ENCODE results near the gene SMC1B. TPM values are rescaled to one million over a fixed set of nuclear protein-coding genes. Genes with fewer than 3 reads are reported as not detected.
"Not testable (repeated sequence)": the region's sequence is repeated elsewhere in the genome, so short reads cannot be mapped to it uniquely, and the experiment has no call there.

The SMC1B gene
- total and polyA plus RNA-seq, 2 donors, result 0.16 TPM; not detected in 1

DNA sequence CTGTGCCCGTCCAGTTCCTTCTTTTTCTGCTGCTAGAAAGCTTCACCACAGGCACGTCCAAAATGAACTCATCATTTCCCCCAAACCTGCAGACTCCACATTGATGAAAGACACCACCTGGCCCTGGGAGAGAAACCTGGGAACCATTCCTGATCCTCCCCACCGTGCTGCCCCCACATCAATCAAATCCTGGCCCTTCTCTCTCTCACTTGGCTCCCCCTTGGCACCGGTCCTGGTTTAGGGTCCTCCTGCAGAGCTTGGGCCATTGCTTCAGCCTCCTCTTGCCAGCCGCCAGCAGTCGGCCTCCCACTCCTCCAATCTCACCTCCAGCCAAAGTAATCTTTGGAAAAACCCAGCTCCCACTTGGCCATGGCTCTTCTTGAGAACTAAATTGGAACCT is 38.6 kb upstream of the SMC1B start:
- DNase-seq (ENCODE audit: extremely low spot score), result no peak
- Histone ChIP-seq H3K27ac (ENCODE audit: low read depth) (no peak overlapping the region), H3K36me3 (ENCODE audit: insufficient read depth) (no peaks in the 10 kb centered on the region), H3K4me3 (ENCODE audit: low read depth, low read length) (no peak overlapping the region), H3K4me1 (ENCODE audit: insufficient read depth) (no peaks in the 10 kb centered on the region)
- 80% methylated on average over 6 of the region's 6 CpGs for WGBS

DNA sequence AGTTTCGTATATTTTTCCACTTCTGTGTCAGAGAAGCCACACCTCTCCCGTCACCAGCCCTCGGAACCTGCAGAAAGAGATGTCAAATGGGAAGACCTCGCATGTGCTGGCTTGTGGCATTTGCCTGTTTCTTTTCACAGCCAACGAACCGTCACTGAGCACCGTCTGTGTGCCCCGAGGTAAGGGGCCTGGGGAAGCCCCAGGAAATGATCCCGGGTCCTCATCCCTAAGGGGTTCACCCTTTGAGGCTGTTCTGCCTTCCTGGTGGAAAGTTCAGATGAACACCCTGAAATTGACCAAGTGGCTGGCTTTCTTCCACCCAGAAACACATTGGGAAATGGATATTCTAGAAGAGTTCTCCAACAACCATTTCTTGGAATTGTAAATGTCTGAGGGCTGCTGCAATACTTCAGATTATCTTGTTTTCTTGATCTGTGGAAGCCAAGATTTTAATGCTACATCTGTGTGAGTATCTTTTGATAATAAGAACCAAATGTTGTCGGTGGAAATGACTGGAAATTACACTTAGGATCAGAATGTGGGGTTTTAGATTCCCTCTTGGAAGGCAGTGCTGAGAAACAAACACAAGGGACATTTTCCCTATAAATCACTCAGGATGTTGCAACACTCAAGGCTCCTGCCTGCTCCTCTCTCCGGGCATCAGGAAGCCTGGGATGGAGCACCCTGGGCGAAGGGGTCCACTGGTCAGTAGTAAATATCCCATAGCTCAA is 37.7 kb upstream of the SMC1B start:
- DNase-seq (ENCODE audit: extremely low spot score), result peak; percentile 89
- no peaks in the 10 kb centered on the region for H3K36me3 ChIP-seq (ENCODE audit: insufficient read depth)
- H3K4me1 ChIP-seq (ENCODE audit: insufficient read depth), result no peaks in the 10 kb centered on the region
- no peak overlapping the region for H3K4me3 ChIP-seq (ENCODE audit: low read depth, low read length)
- WGBS, result 39% methylated on average over 12 of the region's 12 CpGs
- H3K27ac ChIP-seq (ENCODE audit: low read depth), result no peak overlapping the region

DNA sequence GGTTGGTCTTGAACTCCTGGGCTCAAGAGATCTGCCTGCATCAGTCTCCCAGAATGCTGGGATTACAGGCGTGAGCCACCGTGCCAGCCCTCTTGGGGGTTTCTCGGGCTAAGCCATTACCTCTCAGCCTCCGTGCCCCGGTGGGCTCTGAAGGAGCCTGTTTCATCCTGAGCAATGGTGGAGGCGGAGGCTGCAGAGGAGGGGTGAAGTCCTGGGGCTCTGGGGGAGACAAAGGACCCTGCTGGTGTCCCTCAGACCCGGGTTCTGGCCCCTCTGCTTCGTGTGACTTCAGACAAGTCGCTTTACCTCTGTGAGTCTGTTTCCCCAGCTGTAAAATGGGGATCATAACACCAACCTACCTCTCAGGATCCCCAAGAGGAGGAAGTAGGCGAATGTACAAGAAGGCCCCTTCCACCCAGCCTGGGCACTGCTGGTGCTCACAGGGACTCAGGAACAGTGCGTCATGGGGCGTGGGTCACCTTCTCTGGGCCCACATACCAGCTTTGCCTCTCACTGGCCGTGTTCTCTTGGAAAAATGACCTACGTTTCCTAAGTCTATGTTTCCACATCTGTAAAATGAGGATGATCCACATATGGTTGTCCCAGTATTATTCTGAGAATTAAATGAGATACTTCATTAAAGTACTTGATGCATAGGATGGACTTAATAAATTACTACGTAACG is 36.8 kb upstream of the SMC1B start:
- no peak for DNase-seq (ENCODE audit: extremely low spot score)
- WGBS, result 88% methylated on average over 16 of the region's 16 CpGs
- H3K4me1 ChIP-seq (ENCODE audit: insufficient read depth), result no peaks in the 10 kb centered on the region

DNA sequence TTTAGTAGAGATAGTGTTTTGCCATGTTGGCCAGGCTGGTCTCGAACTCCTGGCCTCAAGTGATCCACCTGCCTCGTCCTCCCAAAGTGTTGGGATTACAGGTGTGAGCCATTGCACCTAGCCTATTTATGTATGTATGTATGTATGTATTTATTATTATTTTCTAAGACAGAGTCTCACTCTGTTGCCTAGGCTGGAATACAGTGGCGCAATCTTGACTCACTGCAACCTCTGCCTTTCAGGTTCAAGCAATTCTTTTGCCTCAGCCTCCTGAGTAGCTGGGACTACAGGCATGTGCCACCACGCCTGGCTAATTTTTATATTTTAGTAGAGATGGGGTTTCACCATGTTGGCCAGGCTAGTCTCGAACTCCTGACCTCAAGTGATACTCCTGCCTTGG is 36.0 kb upstream of the SMC1B start:
- H3K4me1 ChIP-seq (ENCODE audit: insufficient read depth); H3K4me3 ChIP-seq (ENCODE audit: low read depth, low read length); H3K27ac ChIP-seq (ENCODE audit: low read depth); H3K36me3 ChIP-seq (ENCODE audit: insufficient read depth); DNase-seq (ENCODE audit: extremely low spot score): not testable (repeated sequence)
- WGBS, result 96% methylated on average over 5 of the region's 5 CpGs

More for the DNA sequence above, 36.8 kb upstream of the SMC1B start:
- Histone ChIP-seq H3K4me3 (ENCODE audit: low read depth, low read length) (no peak overlapping the region), H3K36me3 (ENCODE audit: insufficient read depth) (no peaks in the 10 kb centered on the region), H3K27ac (ENCODE audit: low read depth) (peak overlapping the region; percentile 11)

DNA sequence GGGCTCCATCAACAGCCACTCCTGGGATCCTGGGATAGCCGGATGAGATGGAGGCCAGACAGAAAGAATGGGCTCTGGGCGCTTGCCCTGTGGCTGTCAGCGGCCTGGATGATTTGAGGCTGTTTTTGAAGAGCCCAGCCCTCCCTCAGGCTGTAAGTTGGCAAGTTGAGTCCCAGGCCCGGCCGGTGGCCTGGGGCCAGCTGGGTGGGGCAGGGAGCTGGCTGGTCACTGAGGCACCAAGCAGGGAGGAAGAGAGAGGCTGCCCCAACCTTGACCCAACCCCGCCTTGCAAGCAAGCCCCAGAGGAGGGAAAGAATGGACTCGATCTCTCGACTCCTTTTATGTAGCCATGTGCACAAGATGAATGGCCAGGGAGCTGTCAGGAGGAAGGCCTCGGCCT is 35.0 kb upstream of the SMC1B start:
- 36% methylated on average over 9 of the region's 9 CpGs for WGBS
- Histone ChIP-seq H3K27ac (ENCODE audit: low read depth) (no peak overlapping the region), H3K36me3 (ENCODE audit: insufficient read depth) (no peaks in the 10 kb centered on the region), H3K4me3 (ENCODE audit: low read depth, low read length) (no peak overlapping the region), H3K4me1 (ENCODE audit: insufficient read depth) (no peaks in the 10 kb centered on the region)
- no peak for DNase-seq (ENCODE audit: extremely low spot score)

DNA sequence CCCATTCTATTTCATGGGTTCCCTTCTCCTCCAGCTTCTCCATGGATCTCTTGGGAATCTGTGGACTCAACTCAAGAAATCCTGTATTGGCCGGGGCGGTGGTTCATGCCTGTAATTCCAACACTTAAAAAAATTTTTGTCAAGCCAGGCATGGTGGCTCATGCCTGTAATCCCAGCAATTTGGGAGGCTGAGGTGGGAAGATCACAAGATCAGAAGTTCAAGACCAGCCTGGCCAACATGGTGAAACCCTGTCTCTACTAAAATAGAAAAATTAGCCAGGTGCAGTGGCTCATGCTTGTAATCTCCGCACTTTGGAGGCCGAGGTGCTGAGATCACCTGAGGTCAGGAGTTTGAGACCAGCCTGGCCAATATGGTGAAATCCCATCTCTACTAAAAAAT is 34.2 kb upstream of the SMC1B start:
- H3K36me3 ChIP-seq (ENCODE audit: insufficient read depth); H3K27ac ChIP-seq (ENCODE audit: low read depth); DNase-seq (ENCODE audit: extremely low spot score); H3K4me1 ChIP-seq (ENCODE audit: insufficient read depth); H3K4me3 ChIP-seq (ENCODE audit: low read depth, low read length): not testable (repeated sequence)
- WGBS, result 93% methylated on average over 4 of the region's 4 CpGs

DNA sequence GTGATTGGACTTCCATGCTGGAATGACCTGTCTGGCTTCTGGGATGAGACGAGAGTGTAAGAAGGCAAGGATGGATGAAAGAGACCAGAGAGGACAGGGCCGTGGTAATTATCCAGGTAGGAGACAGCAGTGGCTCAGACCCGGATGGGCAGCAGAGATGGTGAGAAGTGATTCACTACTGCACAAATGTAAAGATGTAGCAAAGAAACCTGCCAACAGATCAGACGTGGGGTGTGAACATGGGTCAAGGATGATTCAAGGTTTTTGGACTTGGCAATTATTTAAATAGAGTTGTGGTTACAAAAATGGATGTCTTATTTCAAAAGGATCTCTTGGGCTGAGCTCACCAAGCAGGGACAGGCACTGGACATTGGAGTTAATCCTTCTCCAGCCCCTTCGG is 32.8 kb upstream of the SMC1B start:
- Histone ChIP-seq H3K4me3 (ENCODE audit: low read depth, low read length) (no peak overlapping the region), H3K36me3 (ENCODE audit: insufficient read depth) (no peaks in the 10 kb centered on the region), H3K4me1 (ENCODE audit: insufficient read depth) (no peaks in the 10 kb centered on the region), H3K27ac (ENCODE audit: low read depth) (no peak overlapping the region)
- 85% methylated on average over 5 of the region's 5 CpGs for WGBS
- DNase-seq (ENCODE audit: extremely low spot score), result no peak

DNA sequence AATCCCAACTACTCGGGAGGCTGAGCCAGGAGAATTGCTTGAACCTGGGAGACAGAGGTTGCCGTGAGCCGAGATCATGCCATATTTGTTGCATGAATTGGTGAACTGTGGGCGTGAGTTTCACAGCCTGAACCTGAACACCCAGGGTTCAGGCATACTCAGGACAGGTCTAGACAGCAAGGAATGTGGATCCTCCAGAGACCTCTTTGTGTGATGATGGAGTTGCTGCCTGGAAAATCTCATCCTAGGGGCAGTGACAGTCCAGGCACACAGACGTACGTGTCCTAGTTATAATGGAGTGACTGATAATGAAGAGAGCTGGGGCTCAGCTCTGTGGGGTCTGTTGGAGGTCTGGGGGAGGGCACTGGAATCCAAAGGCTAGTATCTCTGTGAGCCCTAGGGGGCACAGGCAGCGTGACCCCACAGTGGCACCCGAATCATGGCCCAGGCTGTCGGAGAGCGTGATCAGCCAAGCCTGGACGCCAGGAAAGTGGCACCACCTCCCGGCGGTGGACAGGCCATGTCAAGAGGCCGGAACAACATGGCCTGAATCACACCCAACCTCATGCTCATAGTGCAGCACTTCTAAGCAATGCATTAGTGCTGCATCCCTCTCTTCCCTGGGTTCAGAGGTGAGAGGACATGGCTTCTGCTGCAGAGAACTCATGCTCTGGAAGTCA is 31.8 kb upstream of the SMC1B start:
- WGBS, result 95% methylated on average over 14 of the region's 14 CpGs
- Histone ChIP-seq H3K4me3 (ENCODE audit: low read depth, low read length) (no peak overlapping the region), H3K36me3 (ENCODE audit: insufficient read depth) (no peaks in the 10 kb centered on the region), H3K27ac (ENCODE audit: low read depth) (no peak overlapping the region), H3K4me1 (ENCODE audit: insufficient read depth) (no peaks in the 10 kb centered on the region)
- DNase-seq (ENCODE audit: extremely low spot score), result no peak

DNA sequence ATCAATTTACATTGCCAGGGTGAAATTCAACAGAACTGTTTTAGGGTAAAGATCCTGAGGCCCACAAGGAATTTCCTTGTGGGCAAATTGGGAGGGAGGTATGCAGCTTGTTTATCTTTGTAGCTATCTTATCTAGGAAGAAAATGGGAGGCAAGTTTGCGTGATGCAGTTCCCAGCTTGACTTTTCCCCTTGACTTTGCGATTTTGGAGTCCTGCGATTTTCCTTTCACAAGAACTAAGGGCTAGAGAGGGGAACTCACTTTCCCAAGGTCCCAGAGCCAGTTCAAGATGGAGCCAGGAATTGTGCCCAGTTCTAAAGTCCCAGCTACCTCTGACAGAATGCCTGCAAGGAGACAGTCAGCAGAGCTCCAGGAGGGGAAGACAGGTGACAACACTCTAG is 30.8 kb upstream of the SMC1B start:
- Histone ChIP-seq H3K36me3 (ENCODE audit: insufficient read depth) (no peaks in the 10 kb centered on the region), H3K27ac (ENCODE audit: low read depth) (no peak overlapping the region), H3K4me1 (ENCODE audit: insufficient read depth) (no peaks in the 10 kb centered on the region), H3K4me3 (ENCODE audit: low read depth, low read length) (no peak overlapping the region)
- 65% methylated on average over 3 of the region's 3 CpGs for WGBS
- no peak for DNase-seq (ENCODE audit: extremely low spot score)

DNA sequence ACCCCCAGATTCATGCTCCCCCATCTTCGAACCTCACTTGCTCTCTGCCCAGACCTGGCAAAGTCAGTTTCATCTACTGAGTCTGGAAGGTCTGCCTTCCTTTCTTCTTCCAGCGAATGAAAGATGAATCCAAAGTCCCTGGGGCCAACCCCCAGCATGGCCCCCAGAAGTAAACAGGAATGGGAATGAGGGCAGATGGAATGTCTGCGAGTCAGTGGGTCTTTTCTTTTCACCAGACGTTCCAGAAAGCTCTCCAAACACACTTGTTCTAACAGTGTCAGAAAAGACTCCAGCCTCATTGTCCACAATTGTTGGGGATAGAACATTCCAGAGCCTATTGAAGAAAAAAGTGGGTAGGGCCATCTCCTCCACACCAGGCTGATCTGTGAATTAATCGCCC is 28.7 kb upstream of the SMC1B start:
- no peak for DNase-seq (ENCODE audit: extremely low spot score)

DNA sequence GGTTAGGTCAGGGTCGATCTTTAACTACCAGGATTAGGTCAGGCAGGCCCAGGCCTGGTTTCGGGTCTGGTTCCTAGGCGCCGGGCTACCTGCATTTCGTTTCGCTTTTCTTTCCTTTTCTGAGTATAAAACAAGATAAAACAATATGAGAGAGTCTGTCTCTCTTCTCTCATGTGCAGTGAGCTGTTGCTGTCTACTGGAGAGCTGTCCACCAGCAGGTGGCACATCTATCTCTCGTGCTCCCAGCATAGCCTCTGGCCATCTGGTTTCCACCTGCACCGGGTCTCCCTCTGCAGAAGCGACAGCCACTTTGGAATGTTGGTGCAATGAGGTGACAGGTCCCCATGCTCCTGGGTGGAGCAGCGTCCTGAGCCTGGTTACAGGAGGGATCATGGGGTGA is 27.7 kb upstream of the SMC1B start:
- Histone ChIP-seq H3K4me1 (ENCODE audit: insufficient read depth) (no peaks in the 10 kb centered on the region), H3K27ac (ENCODE audit: low read depth) (no peak overlapping the region), H3K4me3 (ENCODE audit: low read depth, low read length) (no peak overlapping the region), H3K36me3 (ENCODE audit: insufficient read depth) (no peaks in the 10 kb centered on the region)
- WGBS, result 23% methylated on average over 10 of the region's 10 CpGs
- no peak for DNase-seq (ENCODE audit: extremely low spot score)

More for the DNA sequence above, 28.7 kb upstream of the SMC1B start:
- Histone ChIP-seq H3K27ac (ENCODE audit: low read depth) (no peak overlapping the region), H3K4me1 (ENCODE audit: insufficient read depth) (no peaks in the 10 kb centered on the region), H3K4me3 (ENCODE audit: low read depth, low read length) (no peak overlapping the region), H3K36me3 (ENCODE audit: insufficient read depth) (no peaks in the 10 kb centered on the region)
- 72% methylated on average over 5 of the region's 5 CpGs for WGBS

DNA sequence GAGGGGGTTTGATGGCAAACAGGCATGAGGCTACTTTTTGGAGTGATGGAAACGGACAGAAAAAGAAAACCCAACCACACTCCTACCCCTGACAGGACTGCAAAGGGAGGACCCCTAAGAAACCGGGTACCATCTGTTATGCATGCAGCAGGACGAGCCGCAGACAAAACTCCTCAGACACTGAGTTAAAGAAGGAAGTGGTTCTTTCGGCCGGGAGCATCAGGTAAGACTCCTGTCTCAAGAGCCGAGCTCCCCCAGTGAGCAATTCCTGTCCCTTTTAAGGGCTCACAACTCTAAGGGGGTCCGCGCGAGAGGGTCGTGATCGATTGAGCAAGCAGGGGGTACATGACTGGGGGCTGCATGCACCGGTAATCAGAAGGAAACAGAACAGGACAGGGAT is 27.3 kb upstream of the SMC1B start:
- not testable (repeated sequence) for DNase-seq (ENCODE audit: extremely low spot score); H3K36me3 ChIP-seq (ENCODE audit: insufficient read depth); H3K4me3 ChIP-seq (ENCODE audit: low read depth, low read length); H3K4me1 ChIP-seq (ENCODE audit: insufficient read depth); H3K27ac ChIP-seq (ENCODE audit: low read depth)
- 59% methylated on average over 13 of the region's 13 CpGs for WGBS

DNA sequence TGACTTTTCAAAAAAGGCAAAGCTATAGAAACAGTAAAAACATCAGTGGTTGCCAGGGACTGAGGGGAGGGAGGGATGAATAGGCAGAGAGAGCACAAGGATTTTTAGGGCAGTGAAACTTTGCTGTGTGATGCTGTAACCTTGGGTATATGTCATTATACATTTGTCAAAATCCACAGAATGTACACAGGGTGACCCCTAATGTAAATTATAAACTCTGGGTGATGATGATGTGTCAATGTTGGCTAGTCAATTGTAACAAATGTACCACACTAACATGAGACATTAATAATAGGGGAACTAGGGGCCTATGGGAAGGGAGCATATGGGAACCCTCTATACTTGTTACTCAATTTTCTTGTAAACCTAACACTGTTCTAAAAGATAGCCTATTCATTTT is 24.9 kb upstream of the SMC1B start:
- no peak for DNase-seq (ENCODE audit: extremely low spot score)
- H3K4me1 ChIP-seq (ENCODE audit: insufficient read depth), result no peaks in the 10 kb centered on the region
- no peak overlapping the region for H3K27ac ChIP-seq (ENCODE audit: low read depth)
- no peak overlapping the region for H3K4me3 ChIP-seq (ENCODE audit: low read depth, low read length)
- no peaks in the 10 kb centered on the region for H3K36me3 ChIP-seq (ENCODE audit: insufficient read depth)

DNA sequence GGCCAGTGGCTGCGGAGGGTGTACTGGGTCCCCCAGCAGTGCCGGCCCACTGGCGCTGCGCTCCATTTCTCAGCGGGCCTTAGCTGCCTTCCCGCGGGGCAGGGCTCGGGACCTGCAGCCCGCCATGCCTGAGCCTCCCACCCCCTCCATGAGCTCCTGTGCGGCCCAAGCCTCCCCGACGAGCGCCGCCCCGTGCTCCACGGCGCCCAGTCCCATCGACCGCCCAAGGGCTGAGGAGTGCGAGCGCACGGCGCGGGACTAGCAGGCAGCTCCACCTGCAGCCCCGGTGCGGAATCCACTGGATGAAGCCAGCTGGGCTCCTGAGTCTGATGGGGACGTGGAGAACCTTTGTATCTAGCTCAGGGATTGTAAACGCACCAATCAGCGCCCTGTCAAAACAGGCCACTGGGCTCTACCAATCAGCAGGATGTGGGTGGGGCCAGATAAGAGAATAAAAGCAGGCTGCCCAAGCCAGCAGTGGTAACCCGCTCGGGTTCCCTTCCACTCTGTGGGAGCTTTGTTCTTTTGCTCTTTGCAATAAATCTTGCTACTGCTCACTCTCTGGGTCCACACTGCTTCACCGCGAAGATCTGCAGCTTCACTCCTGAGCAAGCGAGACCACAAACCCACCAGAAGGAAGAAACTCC is 23.6 kb upstream of the SMC1B start:
- not testable (repeated sequence) for H3K36me3 ChIP-seq (ENCODE audit: insufficient read depth); H3K27ac ChIP-seq (ENCODE audit: low read depth); DNase-seq (ENCODE audit: extremely low spot score); H3K4me3 ChIP-seq (ENCODE audit: low read depth, low read length); H3K4me1 ChIP-seq (ENCODE audit: insufficient read depth)
- WGBS, result 83% methylated on average over 34 of the region's 34 CpGs

Measured in urinary bladder (tissue), 4 donors.